ENCODE results near the gene ZDHHC4.
"Not testable (repeated sequence)": the region's sequence is repeated elsewhere in the genome, so short reads cannot be mapped to it uniquely, and the experiment has no call there.

Gene ZDHHC4

GRCh38 chr7:6562106-6562505 is 15.1 kb upstream of the ZDHHC4 start:
- DNase-seq (ENCODE audit: low spot score) = no peak

- no peak for DNase-seq (ENCODE audit: low spot score)
These were observed 13.1 kb upstream of the ZDHHC4 start for GRCh38 chr7:6563936-6564770.

GRCh38 chr7:6565655-6566054 is 11.6 kb upstream of the ZDHHC4 start:
- DNase-seq (ENCODE audit: low spot score) = no peak

- DNase-seq (ENCODE audit: low spot score) = no peak
These were observed 9.4 kb upstream of the ZDHHC4 start for GRCh38 chr7:6567886-6568285.

- no peak for DNase-seq (ENCODE audit: low spot score)
These were observed 6.0 kb upstream of the ZDHHC4 start for GRCh38 chr7:6571160-6571779.

- no peak for DNase-seq (ENCODE audit: low spot score)
These were observed 1.8 kb upstream of the ZDHHC4 start for GRCh38 chr7:6575281-6576023.

- no peak for DNase-seq (ENCODE audit: low spot score)
These were observed 1.0 kb upstream of the ZDHHC4 start for GRCh38 chr7:6576024-6576866.

GRCh38 chr7:6576867-6577368 is 336 bp upstream of the ZDHHC4 start:
- not testable (repeated sequence) for DNase-seq (ENCODE audit: low spot score)

- peak; percentile 81 for DNase-seq (ENCODE audit: low spot score)
These were observed 1.1 kb downstream of the ZDHHC4 start for GRCh38 chr7:6578114-6579084.

GRCh38 chr7:6579446-6579845 is 2.2 kb downstream of the ZDHHC4 start:
- no peak for DNase-seq (ENCODE audit: low spot score)

- not testable (repeated sequence) for DNase-seq (ENCODE audit: low spot score)
These were observed 8.6 kb downstream of the ZDHHC4 start for GRCh38 chr7:6585746-6586432.

GRCh38 chr7:6588566-6588965 is 11.3 kb downstream of the ZDHHC4 start:
- DNase-seq (ENCODE audit: low spot score) = no peak

GRCh38 chr7:6589151-6589828 is 12.0 kb downstream of the ZDHHC4 start:
- DNase-seq (ENCODE audit: low spot score) = no peak

GRCh38 chr7:6589829-6590644 is 12.8 kb downstream of the ZDHHC4 start, which contains the start of gene INTS15:
TSS of gene INTS15 (plus strand) at chr7:6590021. CDS start at chr7:6590284, 263 bp downstream.
- DNase-seq (ENCODE audit: low spot score) = peak; percentile 82

GRCh38 chr7:6590645-6591110 is 13.4 kb downstream of the ZDHHC4 start:
- peak; percentile 82 for DNase-seq (ENCODE audit: low spot score)

GRCh38 chr7:6600093-6600492 is 22.8 kb downstream of the ZDHHC4 start:
- DNase-seq (ENCODE audit: low spot score) = no peak

- no peak for DNase-seq (ENCODE audit: low spot score)
These were observed 27.2 kb downstream of the ZDHHC4 start for GRCh38 chr7:6604458-6604857.

Measured in HuH-7.5 (cell line).